Astrocyte of the cerebellum (primary cell): ENCODE data around the gene ALDH1L1.

Experiments used
- DNase-seq: peaks from one replicate; pipeline ENCODE4 v3.0.0-alpha.2; 2011; ENCODE audit warnings: low read depth
- H3K4me3 ChIP-seq: 2 replicates; pipeline ENCODE4 v1.5.1; 2011; ENCODE audit warnings: mild to moderate bottlenecking, low read depth, low read length, moderate library complexity
- CTCF ChIP-seq: IDR thresholded peaks from 2 replicates; pipeline ENCODE4 v1.5.1; 2012; ENCODE audit warnings: low read length, low read depth, moderate library complexity, mild to moderate bottlenecking; ENCODE audit errors: missing control alignments
- in situ Hi-C: cut with HindIII; loops from 2 replicates; pipeline ENCODE4 v1.10.0; 2017; ENCODE audit warnings: low sequenced_read_pairs

The ALDH1L1 gene

DNA sequence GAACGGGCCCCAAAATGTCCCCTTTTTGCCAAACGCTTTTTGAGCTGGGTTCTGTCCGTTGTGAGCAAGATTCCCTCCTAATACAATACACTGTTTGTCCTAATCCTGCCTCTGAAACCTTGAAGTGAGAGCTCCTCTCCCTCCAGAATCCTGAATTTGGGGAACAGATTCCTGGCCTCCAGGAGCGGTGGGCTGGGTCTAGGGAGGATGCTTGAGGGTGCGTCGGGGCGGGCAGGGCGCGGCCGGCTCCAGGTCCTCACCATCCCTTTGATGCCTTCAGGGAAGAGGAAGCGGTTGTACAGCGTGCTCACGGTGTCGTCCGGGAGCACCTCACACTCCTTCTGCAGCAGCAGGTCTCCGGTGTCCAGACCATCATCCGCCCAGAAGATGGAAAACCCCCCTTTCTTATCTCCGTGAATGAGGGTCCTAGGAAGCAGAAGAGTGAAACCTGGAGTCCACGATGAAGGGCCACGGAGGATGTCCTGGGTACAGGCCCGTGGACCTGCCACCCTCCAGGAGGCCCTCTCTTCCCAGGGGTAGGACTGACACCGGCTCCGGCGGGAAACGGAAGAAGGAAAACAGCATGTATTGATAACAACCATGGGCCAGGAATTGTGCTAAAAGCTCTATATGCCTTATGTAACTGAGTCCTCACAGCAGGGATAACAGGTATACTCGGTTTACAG lies 23.2 kb downstream of the ALDH1L1 start:
- no peak overlapping the region for H3K4me3 ChIP-seq
- no peak for TF ChIP-seq CTCF
- in situ Hi-C loops: no loop called here
- DNase-seq: no peak

- in situ Hi-C loops: no loop called here
- no peak for TF ChIP-seq CTCF
- DNase-seq: no peak
- H3K4me3 ChIP-seq: no peak overlapping the region
Measured at GRCh38 chr3:126156468-126156867, 23.9 kb downstream of the ALDH1L1 start.

- TF ChIP-seq CTCF: no peak
- H3K4me3 ChIP-seq: no peak overlapping the region
- no peak for DNase-seq
- in situ Hi-C loops: no loop called here
Measured at GRCh38 chr3:126155819-126156218, 24.6 kb downstream of the ALDH1L1 start.

DNA sequence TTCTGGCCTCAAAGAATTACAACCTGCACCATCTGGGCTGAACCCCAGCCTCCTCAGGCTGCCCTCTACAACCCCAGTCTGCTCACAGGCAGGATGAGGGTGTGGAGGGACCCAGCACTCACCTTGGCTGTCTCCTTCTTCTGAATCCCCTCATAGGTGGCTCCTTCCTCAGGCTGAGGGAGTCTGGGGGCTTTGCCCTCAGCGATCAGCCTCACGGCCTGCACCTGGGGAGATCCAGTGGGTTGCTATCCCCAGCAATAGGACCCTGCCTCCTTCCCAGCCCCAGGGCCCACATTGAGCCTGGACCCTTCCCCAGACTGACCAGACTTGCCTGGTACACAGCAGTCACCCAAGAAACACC lies 25.1 kb downstream of the ALDH1L1 start:
- no peak overlapping the region for H3K4me3 ChIP-seq
- no peak for TF ChIP-seq CTCF
- DNase-seq: no peak
- in situ Hi-C loops: no loop called here

- in situ Hi-C loops: no loop called here
- TF ChIP-seq CTCF: no peak
- no peak for DNase-seq
- H3K4me3 ChIP-seq: no peak overlapping the region
Measured at GRCh38 chr3:126154391-126155279, 25.8 kb downstream of the ALDH1L1 start.

DNA sequence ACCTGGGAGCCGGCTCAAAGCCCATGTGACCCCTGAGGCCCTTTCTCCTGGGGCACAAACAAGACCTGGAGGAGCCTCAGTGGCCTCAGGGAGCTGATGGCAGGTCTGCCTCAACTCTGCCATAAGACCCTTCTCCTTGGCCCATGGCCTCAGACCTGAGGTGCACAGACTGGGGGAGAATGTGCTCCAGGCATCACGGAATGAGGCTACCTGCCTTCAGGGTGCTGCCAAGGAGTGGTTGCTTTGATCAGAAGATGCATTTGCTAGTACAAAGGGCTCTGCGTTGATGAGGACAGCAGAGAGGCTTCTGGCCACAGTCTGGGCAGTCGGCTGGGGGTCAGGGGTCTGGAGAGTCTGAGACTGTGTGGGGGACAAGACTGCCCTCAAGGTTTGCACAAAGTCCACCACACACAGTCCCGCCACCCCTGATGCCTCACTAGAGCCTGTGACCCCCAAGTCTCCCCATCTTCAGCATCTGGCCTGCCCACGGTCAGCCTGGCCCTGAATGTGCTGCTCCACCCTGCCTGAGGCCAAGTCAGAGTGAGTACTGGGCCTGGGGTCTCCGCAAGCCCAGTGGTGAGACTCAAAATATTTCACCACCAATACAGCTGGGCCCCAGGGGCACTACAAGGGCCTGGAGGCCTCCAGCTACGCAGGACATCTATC lies 26.6 kb downstream of the ALDH1L1 start:
- in situ Hi-C loops: no loop called here
- TF ChIP-seq CTCF: no peak
- H3K4me3 ChIP-seq: no peak overlapping the region
- no peak for DNase-seq
